Lower leg skin (tissue), 3 donors: ENCODE measurements around the gene CNKSR3.

Source experiments
- POLR2A ChIP-seq, 2 donors: fragments of 450-650 bp; IDR thresholded peaks; one replicate each; pipeline ENCODE4 v1.6.1; 2016 to 2017; ENCODE audit warnings: antibody characterized with exemption in 2 of 2, mild to moderate bottlenecking in 1 of 2, moderate library complexity in 1 of 2
- TF ChIP-seq, protein P1 (sequence below), 3 donors: fragments of 450-650 bp; IDR thresholded peaks; one replicate each; pipeline ENCODE4 v1.5.1; 2016; ENCODE audit warnings: antibody characterized with exemption in 3 of 3, mild to moderate bottlenecking in 3 of 3, moderate library complexity in 2 of 3

DNA sequence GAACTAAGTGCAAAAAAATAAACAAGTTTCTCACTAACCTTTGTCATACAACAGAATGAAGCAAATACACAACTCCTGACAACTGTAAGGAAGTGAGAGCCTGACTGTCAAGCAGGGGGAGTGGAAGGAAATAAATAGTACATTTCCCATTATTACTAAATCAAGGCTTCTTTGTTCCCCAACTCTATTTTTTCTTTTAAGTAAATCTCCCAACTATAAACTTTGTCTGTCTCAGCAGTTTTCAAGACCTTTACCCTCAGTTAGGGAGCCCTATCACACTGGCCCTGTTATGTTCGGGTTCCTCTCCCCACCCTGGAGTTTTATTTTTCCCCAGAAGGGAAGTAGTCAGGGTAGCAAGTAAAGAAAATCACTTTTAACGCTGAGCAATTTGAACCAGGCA lies 129.7 kb downstream of the CNKSR3 start:
- TF ChIP-seq, protein P1, sequence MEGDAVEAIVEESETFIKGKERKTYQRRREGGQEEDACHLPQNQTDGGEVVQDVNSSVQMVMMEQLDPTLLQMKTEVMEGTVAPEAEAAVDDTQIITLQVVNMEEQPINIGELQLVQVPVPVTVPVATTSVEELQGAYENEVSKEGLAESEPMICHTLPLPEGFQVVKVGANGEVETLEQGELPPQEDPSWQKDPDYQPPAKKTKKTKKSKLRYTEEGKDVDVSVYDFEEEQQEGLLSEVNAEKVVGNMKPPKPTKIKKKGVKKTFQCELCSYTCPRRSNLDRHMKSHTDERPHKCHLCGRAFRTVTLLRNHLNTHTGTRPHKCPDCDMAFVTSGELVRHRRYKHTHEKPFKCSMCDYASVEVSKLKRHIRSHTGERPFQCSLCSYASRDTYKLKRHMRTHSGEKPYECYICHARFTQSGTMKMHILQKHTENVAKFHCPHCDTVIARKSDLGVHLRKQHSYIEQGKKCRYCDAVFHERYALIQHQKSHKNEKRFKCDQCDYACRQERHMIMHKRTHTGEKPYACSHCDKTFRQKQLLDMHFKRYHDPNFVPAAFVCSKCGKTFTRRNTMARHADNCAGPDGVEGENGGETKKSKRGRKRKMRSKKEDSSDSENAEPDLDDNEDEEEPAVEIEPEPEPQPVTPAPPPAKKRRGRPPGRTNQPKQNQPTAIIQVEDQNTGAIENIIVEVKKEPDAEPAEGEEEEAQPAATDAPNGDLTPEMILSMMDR (IDR thresholded peaks at IDR 0.05): no peak
- TF ChIP-seq POLR2A (IDR thresholded peaks at IDR 0.05): no peak
